GM19043 (cell line): Measurements from ENCODE around the gene SRXN1.
"Not testable (repeated sequence)": the region's sequence is repeated elsewhere in the genome, so short reads cannot be mapped to it uniquely, and the experiment has no call there.

Source experiments
- ATAC-seq: cut with Tn5 transposase; IDR thresholded peaks from one replicate; pipeline ENCODE4 v1.9.1; 2021; ENCODE audit warnings: low read depth; ENCODE audit not compliant: unreplicated experiment

Gene SRXN1

GRCh38 chr20:655726-656624, 3.0 kb upstream of the SRXN1 start:
- no peak for ATAC-seq

GRCh38 chr20:654417-654750, 1.4 kb upstream of the SRXN1 start:
- no peak for ATAC-seq

- no peak for ATAC-seq
Measured at GRCh38 chr20:653590-654416, 803 bp upstream of the SRXN1 start.

GRCh38 chr20:652615-653109, 338 bp downstream of the SRXN1 start:
- ATAC-seq, result no peak

GRCh38 chr20:651713-652614, 1.0 kb downstream of the SRXN1 start:
- ATAC-seq, result no peak

GRCh38 chr20:650954-651353, 2.0 kb downstream of the SRXN1 start:
- ATAC-seq, result no peak

- ATAC-seq, result no peak
Measured at GRCh38 chr20:650281-650680, 2.7 kb downstream of the SRXN1 start.

GRCh38 chr20:647479-648019, 5.5 kb downstream of the SRXN1 start:
- ATAC-seq, result no peak

GRCh38 chr20:646868-647233, 6.1 kb downstream of the SRXN1 start:
- ATAC-seq, result no peak

GRCh38 chr20:646107-646867, 6.7 kb downstream of the SRXN1 start:
- ATAC-seq, result no peak

- peak; percentile 84 for ATAC-seq
Measured at GRCh38 chr20:645318-646106, 7.5 kb downstream of the SRXN1 start.

GRCh38 chr20:644692-645317, 8.2 kb downstream of the SRXN1 start:
- no peak for ATAC-seq

- no peak for ATAC-seq
Measured at GRCh38 chr20:642398-643174, 10.4 kb downstream of the SRXN1 start.

- ATAC-seq, result not testable (repeated sequence)
Measured at GRCh38 chr20:642013-642397, 11.0 kb downstream of the SRXN1 start.

GRCh38 chr20:641516-641875, 11.5 kb downstream of the SRXN1 start:
- no peak for ATAC-seq

- ATAC-seq, result no peak
Measured at GRCh38 chr20:640674-641515, 12.1 kb downstream of the SRXN1 start.

GRCh38 chr20:638579-638978, 14.4 kb downstream of the SRXN1 start:
- no peak for ATAC-seq
